OCI-LY1 (cell line): ENCODE results near the gene IQSEC3.

Experiments used
- CTCF ChIP-seq: fragments of 200-600 bp; sonication (generic), shearing (Covaris generic); IDR thresholded peaks from 2 replicates; pipeline ENCODE4 v1.5.1; 2017; ENCODE audit warnings: mild to moderate bottlenecking, antibody characterized with exemption, low read length, moderate library complexity, mixed read lengths
- EZH2 ChIP-seq: fragments of 200-600 bp; sonication (generic), shearing (Covaris generic); IDR thresholded peaks from 2 replicates; pipeline ENCODE4 v1.8.0; 2017; ENCODE audit warnings: borderline replicate concordance, mixed run types, mild to moderate bottlenecking, antibody characterized with exemption, low read length, moderate library complexity, mixed read lengths

- TF ChIP-seq CTCF (no peak), EZH2 (no peak)
These were observed 118.4 kb downstream of the IQSEC3 start for GRCh38 chr12:184811-185575.
